Measurements from ENCODE around the gene C1QTNF3. TPM values are rescaled to one million over a fixed set of nuclear protein-coding genes. Genes with fewer than 3 reads are reported as not detected.

The C1QTNF3 gene
- total and polyA plus RNA-seq, 2 of the 8 experiments (the other 6 are each of a cell fraction or from before 2014, with no cell fraction given), result 1.0 to 1.2 TPM

DNA sequence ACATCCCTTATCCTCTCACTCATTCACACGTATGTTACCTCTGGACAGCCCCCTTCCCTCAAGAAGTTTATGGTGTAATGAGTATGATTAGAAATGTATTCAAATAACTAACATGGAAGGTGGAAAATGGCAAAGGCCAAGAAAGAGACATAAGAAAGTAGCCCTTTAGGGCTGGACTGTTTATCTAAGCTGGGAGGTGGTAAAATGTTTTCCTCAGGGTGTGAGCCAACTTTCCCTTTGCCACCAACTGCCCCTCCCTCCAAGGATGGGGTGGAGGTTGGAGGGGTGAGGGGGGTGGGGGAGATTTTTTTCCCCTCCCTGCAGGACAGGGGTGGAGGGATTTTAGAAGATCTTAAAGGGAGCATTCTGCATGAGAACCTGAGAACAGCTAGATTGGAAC is 66.7 kb downstream of the C1QTNF3 start:
- no peak overlapping the region for H3K9ac ChIP-seq (replicated peaks in 1 of 4; ENCODE audit: extremely low read depth in 1 of 4, low read depth in 3 of 4, low read length in 3 of 4)
- no peak overlapping the region for H3K23ac ChIP-seq (ENCODE audit: insufficient read length)
- H2AFZ ChIP-seq (ENCODE audit: low read length), result no peak overlapping the region
- H4K8ac ChIP-seq (ENCODE audit: extremely low read depth, insufficient read depth, low read length), result no peak overlapping the region
- H3K27ac ChIP-seq (ENCODE audit: low read depth, low read length), result no peak overlapping the region
- H3K4me1 ChIP-seq (replicated peaks in 1 of 4; ENCODE audit: control insufficient read depth in 3 of 4, insufficient read depth in 4 of 4, low read length in 3 of 4), result peaks cover 0 to 18% (median 6%) of the 10 kb centered on the region in 4 experiments; a peak in 2 of 7 replicates
- H2BK5ac ChIP-seq (ENCODE audit: low read depth, low read length), result no peak overlapping the region
- H3K4me2 ChIP-seq (ENCODE audit: insufficient read depth in 1 of 2, low read depth in 2 of 2, low read length in 2 of 2), result no peak overlapping the region
- POLR2A ChIA-PET (ENCODE audit: partially characterized antibody), result no interaction called here
- H3K4ac ChIP-seq (replicated peaks; ENCODE audit: insufficient read length, low read depth, low read length), result no peak overlapping the region
- H3K56ac ChIP-seq (replicated peaks; ENCODE audit: insufficient read length, low read depth, low read length), result no peak overlapping the region
- no peak overlapping the region for H2BK12ac ChIP-seq (ENCODE audit: low read depth, low read length)
- no peaks in the 10 kb centered on the region for H3K27me3 ChIP-seq (replicated peaks in 1 of 4; ENCODE audit: control insufficient read depth in 3 of 4, extremely low read depth in 1 of 4, insufficient read depth in 3 of 4, low read length in 3 of 4)
- H3K9me3 ChIP-seq (ENCODE audit: insufficient read depth in 2 of 2, low read depth in 1 of 2, low read length in 1 of 2), result no peaks in the 10 kb centered on the region
- H3K14ac ChIP-seq (ENCODE audit: insufficient read length), result no peak overlapping the region
- FAIRE-seq, result no peak
- no peak overlapping the region for H2AK5ac ChIP-seq (ENCODE audit: low read depth, low read length)
- TF ChIP-seq RNF2 (IDR thresholded peaks at IDR 0.05; ENCODE audit: borderline replicate concordance, low read depth, low read length, missing control alignments, poor library complexity, severe bottlenecking) (no peak), TAF1 (IDR thresholded peaks at IDR 0.05; ENCODE audit: low read depth, low read length) (no peak), CHD1 (IDR thresholded peaks at IDR 0.05; ENCODE audit: low read depth, low read length) (no peak), JUND (IDR thresholded peaks at IDR 0.05; ENCODE audit: low read length) (no peak), KDM4A (IDR thresholded peaks at IDR 0.05; ENCODE audit: low read depth, low read length, severe bottlenecking) (no peak), CREB1 (IDR thresholded peaks at IDR 0.05) (no peak), CBX8 (IDR thresholded peaks at IDR 0.05; ENCODE audit: borderline replicate concordance, low read depth, low read length) (no peak), BCL11A (IDR thresholded peaks at IDR 0.05; ENCODE audit: low read depth in 2 of 2, low read length in 2 of 2) (no peak), HDAC2 (IDR thresholded peaks at IDR 0.05; ENCODE audit: borderline replicate concordance in 1 of 2, low read depth in 2 of 2, low read length in 2 of 2) (no peak), EGR1 (IDR thresholded peaks at IDR 0.05; ENCODE audit: borderline replicate concordance, low read depth, low read length) (no peak), CTBP2 (IDR thresholded peaks at IDR 0.05; ENCODE audit: borderline replicate concordance, insufficient read depth, insufficient read length, low read length) (no peak)
- TF ChIP-seq, protein P1, sequence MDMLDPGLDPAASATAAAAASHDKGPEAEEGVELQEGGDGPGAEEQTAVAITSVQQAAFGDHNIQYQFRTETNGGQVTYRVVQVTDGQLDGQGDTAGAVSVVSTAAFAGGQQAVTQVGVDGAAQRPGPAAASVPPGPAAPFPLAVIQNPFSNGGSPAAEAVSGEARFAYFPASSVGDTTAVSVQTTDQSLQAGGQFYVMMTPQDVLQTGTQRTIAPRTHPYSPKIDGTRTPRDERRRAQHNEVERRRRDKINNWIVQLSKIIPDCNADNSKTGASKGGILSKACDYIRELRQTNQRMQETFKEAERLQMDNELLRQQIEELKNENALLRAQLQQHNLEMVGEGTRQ (IDR thresholded peaks at IDR 0.05; ENCODE audit: low read length), result no peak
- H4K5ac ChIP-seq (ENCODE audit: insufficient read length, low read depth, low read length), result no peak overlapping the region
- H4K91ac ChIP-seq (replicated peaks; ENCODE audit: insufficient read length, low read length), result no peak overlapping the region
- no peaks in the 10 kb centered on the region for H3K79me2 ChIP-seq (ENCODE audit: control insufficient read depth in 1 of 2, insufficient read depth in 2 of 2, low read length in 2 of 2)
- no peak overlapping the region for H2BK15ac ChIP-seq (ENCODE audit: low read length)
- no peak for DNase-seq (ENCODE audit: low read depth in 1 of 2, low spot score in 2 of 2)
- H2BK120ac ChIP-seq (replicated peaks; ENCODE audit: low read depth, low read length), result no peak overlapping the region
- no peaks in the 10 kb centered on the region for H3K23me2 ChIP-seq (ENCODE audit: low read depth, low read length)
- no peak overlapping the region for H2BK20ac ChIP-seq (ENCODE audit: low read length)
- no peak overlapping the region for H3K4me3 ChIP-seq (ENCODE audit: extremely low read depth in 1 of 4, insufficient read depth in 2 of 4, low read depth in 3 of 4, low read length in 4 of 4)
- CTCF ChIA-PET (ENCODE audit: partially characterized antibody), result interaction anchor here (1.0 to 1.9 kb wide), 3 partner anchors 21 to 436 kb away, joined by 3 to 6 read pairs (median 4); partner anchors contain the start of gene RXFP3
- no peaks in the 10 kb centered on the region for H3K79me1 ChIP-seq (ENCODE audit: low read depth, low read length)
- 100% methylated on average over 1 of the region's 1 CpG; no CpG with 5 or more reads in 1 of the 2 experiments for WGBS, 2 experiments (ENCODE audit: extremely low coverage in 1 of 2, insufficient coverage in 1 of 2, insufficient read length in 1 of 2, insufficient replicate concordance in 2 of 2, low coverage in 1 of 2, low lambda C conversion rate in 2 of 2, missing lambda C conversion rate in 1 of 2)
- no peaks in the 10 kb centered on the region for H3K36me3 ChIP-seq (ENCODE audit: control insufficient read depth in 2 of 4, insufficient read depth in 4 of 4, low read length in 3 of 4)
- H4K20me1 ChIP-seq (replicated peaks in 1 of 2; ENCODE audit: control insufficient read depth in 1 of 2, insufficient read depth in 2 of 2, low read length in 2 of 2), result no peaks in the 10 kb centered on the region
- no peak overlapping the region for H3K18ac ChIP-seq (ENCODE audit: extremely low read depth, low read length)
